ENCODE measurements around the gene YWHAH. TPM values are rescaled to one million over a fixed set of nuclear protein-coding genes. Genes with fewer than 3 reads are reported as not detected.

The YWHAH gene
- total RNA-seq, 2 donors from 2014 or later = 41.9 to 62.4 TPM

DNA sequence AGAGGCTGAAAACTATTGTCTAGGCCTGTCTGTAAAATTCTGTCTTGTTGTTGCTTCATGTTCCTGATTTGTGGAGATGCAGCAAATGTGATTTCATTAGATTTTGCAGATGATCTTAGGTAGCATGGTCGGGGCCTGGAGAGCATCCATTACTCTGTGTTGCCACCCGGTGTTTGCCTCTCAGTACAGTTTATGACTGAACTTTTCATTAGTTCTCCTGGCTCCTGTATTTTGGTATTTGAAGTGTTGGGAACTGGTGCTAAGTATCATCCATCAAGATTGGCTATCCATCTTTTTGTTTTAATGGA lies 7.7 kb downstream of the YWHAH start:
- no peak for DNase-seq (ENCODE audit: low spot score)
- TF ChIP-seq POLR2A (IDR thresholded peaks at IDR 0.05) (no peak), CTCF (IDR thresholded peaks at IDR 0.05) (no peak), POLR2AphosphoS5 (IDR thresholded peaks at IDR 0.05) (no peak)
- intact Hi-C loops (cut with DNase I) = no loop called here
- H3K4me1 ChIP-seq (replicated peaks) = no peaks in the 10 kb centered on the region
- no peaks in the 10 kb centered on the region for H3K9me3 ChIP-seq
- no peaks in the 10 kb centered on the region for H3K36me3 ChIP-seq
- H3K4me3 ChIP-seq = no peak overlapping the region
- 64% methylated on average over 2 of the region's 2 CpGs for WGBS
- no peak overlapping the region for H3K27ac ChIP-seq
- H3K27me3 ChIP-seq (replicated peaks; ENCODE audit: insufficient read depth) = no peaks in the 10 kb centered on the region

DNA sequence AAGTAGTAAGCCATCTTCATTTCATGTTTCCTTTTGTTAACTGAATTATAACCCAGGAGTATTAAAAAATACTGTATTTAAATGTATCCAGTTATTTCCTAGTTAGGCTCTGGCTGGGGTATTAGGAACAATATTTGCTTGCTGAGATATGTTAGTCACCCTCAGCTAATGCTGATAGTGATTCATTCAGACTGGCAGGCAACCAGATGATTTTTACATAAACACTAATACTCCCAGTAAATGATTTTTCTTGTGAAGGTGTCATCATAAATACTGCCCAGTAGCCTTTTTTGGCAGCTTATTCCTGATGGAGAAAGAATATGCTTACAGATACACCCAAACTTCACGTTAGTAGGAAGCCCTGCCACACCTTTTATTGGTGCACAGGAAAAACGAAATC lies 8.1 kb downstream of the YWHAH start:
- no peak overlapping the region for H3K27ac ChIP-seq
- no peak for DNase-seq (ENCODE audit: low spot score)
- H3K36me3 ChIP-seq = no peaks in the 10 kb centered on the region
- H3K4me1 ChIP-seq (replicated peaks) = no peaks in the 10 kb centered on the region
- H3K9me3 ChIP-seq = no peaks in the 10 kb centered on the region
- intact Hi-C loops (cut with DNase I) = no loop called here
- no peak overlapping the region for H3K4me3 ChIP-seq
- no peaks in the 10 kb centered on the region for H3K27me3 ChIP-seq (replicated peaks; ENCODE audit: insufficient read depth)
- no peak for TF ChIP-seq POLR2A (IDR thresholded peaks at IDR 0.05)
- TF ChIP-seq CTCF (IDR thresholded peaks at IDR 0.05) = no peak
- no peak for TF ChIP-seq POLR2AphosphoS5 (IDR thresholded peaks at IDR 0.05)
- 25% methylated on average over 2 of the region's 2 CpGs for WGBS

DNA sequence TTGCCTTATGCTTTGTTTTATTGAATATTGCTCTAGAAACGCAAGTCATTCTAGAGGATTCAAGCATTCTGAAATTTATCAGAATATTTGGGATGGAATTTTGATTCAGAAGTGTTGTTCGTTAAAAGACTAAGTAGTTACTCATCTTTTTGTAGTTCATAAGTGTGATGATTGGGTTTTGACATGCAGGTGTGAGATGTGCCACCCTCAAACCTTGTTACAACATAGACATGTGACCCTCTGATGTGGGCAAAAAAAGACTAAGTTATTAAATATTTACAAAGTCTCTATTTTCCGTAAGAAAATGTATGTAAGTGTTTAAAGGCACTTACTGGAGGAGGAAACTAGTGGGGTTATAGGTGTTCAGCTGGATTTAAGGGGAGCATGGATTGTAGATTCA lies 8.9 kb downstream of the YWHAH start:
- Histone ChIP-seq H3K4me3 (no peak overlapping the region), H3K27ac (no peak overlapping the region), H3K9me3 (no peaks in the 10 kb centered on the region), H3K36me3 (no peaks in the 10 kb centered on the region), H3K4me1 (replicated peaks) (no peaks in the 10 kb centered on the region), H3K27me3 (replicated peaks; ENCODE audit: insufficient read depth) (no peaks in the 10 kb centered on the region)
- TF ChIP-seq POLR2AphosphoS5 (IDR thresholded peaks at IDR 0.05) (no peak), POLR2A (IDR thresholded peaks at IDR 0.05) (no peak)
- intact Hi-C loops (cut with DNase I) = no loop called here
- no peak for DNase-seq (ENCODE audit: low spot score)
- WGBS = 89% methylated on average over 3 of the region's 3 CpGs

DNA sequence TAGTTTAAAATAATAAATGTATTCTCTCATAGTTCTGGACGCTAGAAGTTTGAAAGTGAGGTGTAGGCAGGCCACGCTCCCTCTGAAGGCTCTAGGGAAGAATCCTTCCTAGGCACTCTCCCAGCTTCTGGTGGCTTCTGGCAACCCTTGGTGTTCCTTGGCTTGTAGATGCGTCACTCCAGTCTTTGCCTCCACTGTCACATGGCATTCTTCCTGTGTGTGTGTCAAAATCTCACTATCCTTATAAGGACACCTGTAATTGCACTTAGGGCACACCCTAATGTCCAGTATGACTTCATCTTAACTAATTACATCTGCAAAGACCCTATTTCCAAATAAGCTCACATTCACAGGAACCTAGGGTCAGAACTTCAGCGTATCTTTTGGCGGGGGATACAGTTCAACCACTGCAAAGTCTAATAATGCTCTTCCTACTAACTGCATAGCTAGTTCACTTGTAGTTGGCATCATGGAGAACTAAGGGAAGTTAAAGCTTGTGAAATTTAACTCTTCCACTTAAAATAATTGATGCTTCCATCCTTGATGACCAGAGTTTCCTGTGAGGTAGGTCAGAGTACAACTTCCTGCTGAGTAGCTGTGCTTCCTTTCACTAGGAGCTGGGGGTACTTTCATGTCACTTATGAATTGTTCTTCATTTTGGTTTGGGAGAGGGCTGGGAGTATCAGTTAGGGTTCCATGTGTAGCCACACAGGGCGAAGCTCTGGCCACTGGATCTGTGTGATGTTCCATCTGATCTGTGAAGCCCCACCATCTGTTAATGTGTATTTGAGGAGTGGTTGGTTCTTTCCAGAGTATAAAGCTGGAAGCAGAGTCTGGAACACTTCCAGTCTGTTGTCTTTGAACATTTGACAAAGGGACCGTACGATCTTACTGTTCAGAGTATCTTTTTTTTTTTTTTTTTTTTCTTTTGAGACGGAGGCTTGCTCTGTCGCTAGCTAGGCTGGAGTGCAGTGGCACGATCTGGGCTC lies 10.5 kb downstream of the YWHAH start:
- Histone ChIP-seq H3K4me3 (no peak overlapping the region), H3K36me3 (no peaks in the 10 kb centered on the region), H3K9me3 (no peaks in the 10 kb centered on the region), H3K27ac (no peak overlapping the region), H3K4me1 (replicated peaks) (no peaks in the 10 kb centered on the region), H3K27me3 (replicated peaks; ENCODE audit: insufficient read depth) (no peaks in the 10 kb centered on the region)
- intact Hi-C loops (cut with DNase I) = no loop called here
- no peak for TF ChIP-seq CTCF (IDR thresholded peaks at IDR 0.05)
- no peak for DNase-seq (ENCODE audit: low spot score)
- WGBS = 63% methylated on average over 11 of the region's 11 CpGs

DNA sequence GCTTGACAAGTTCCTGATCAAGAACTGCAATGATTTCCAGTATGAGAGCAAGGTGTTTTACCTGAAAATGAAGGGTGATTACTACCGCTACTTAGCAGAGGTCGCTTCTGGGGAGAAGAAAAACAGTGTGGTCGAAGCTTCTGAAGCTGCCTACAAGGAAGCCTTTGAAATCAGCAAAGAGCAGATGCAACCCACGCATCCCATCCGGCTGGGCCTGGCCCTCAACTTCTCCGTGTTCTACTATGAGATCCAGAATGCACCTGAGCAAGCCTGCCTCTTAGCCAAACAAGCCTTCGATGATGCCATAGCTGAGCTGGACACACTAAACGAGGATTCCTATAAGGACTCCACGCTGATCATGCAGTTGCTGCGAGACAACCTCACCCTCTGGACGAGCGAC lies 12.0 kb downstream of the YWHAH start:
- H3K27me3 ChIP-seq (replicated peaks; ENCODE audit: insufficient read depth) = no peaks in the 10 kb centered on the region
- WGBS = 92% methylated on average over 12 of the region's 12 CpGs
- H3K4me1 ChIP-seq (replicated peaks) = no peaks in the 10 kb centered on the region
- no peaks in the 10 kb centered on the region for H3K9me3 ChIP-seq
- no peak for DNase-seq (ENCODE audit: low spot score)
- no peak overlapping the region for H3K27ac ChIP-seq
- H3K4me3 ChIP-seq = no peak overlapping the region
- TF ChIP-seq POLR2AphosphoS5 (IDR thresholded peaks at IDR 0.05) (no peak), CTCF (IDR thresholded peaks at IDR 0.05) (no peak), POLR2A (IDR thresholded peaks at IDR 0.05) (no peak)
- intact Hi-C loops (cut with DNase I) = no loop called here
- no peaks in the 10 kb centered on the region for H3K36me3 ChIP-seq
